NCI-H1417 treated with DMSO at 0.1 percent for 48 hours (cell line): ENCODE measurements around the gene TMEM178B.
A peak's percentile ranks its signal among the peaks of the same experiment; 100 is the strongest.

Experiments
- DNase-seq: peaks from one replicate; lab custom pipeline; 2025; lab: John Stamatoyannopoulos, UW

TMEM178B gene

GRCh38 chr7:141431140-141431479, 357.2 kb downstream of the TMEM178B start:
- peak; percentile 29 for DNase-seq

GRCh38 chr7:141431711-141432110, 357.8 kb downstream of the TMEM178B start:
- no peak for DNase-seq

- DNase-seq = no peak
Observed at GRCh38 chr7:141433698-141434097, 359.8 kb downstream of the TMEM178B start.

- no peak for DNase-seq
Observed at GRCh38 chr7:141436139-141436538, 362.3 kb downstream of the TMEM178B start.

- DNase-seq = no peak
Observed at GRCh38 chr7:141436575-141437075, 362.8 kb downstream of the TMEM178B start.

- no peak for DNase-seq
Observed at GRCh38 chr7:141439164-141439563, 365.3 kb downstream of the TMEM178B start.

GRCh38 chr7:141439776-141440175, 365.9 kb downstream of the TMEM178B start:
- no peak for DNase-seq

- no peak for DNase-seq
Observed at GRCh38 chr7:141441837-141442627, 368.2 kb downstream of the TMEM178B start.

GRCh38 chr7:141442781-141443180, 368.9 kb downstream of the TMEM178B start:
- no peak for DNase-seq

- DNase-seq = no peak
Observed at GRCh38 chr7:141444961-141445360, 371.1 kb downstream of the TMEM178B start.

GRCh38 chr7:141451232-141451631, 377.4 kb downstream of the TMEM178B start:
- no peak for DNase-seq

- DNase-seq = no peak
Observed at GRCh38 chr7:141452911-141453310, 379.0 kb downstream of the TMEM178B start.

- no peak for DNase-seq
Observed at GRCh38 chr7:141454338-141454737, 380.5 kb downstream of the TMEM178B start.

- DNase-seq = no peak
Observed at GRCh38 chr7:141455723-141456122, 381.9 kb downstream of the TMEM178B start.

GRCh38 chr7:141456298-141456697, 382.4 kb downstream of the TMEM178B start:
- DNase-seq = no peak

GRCh38 chr7:141456711-141457110, 382.8 kb downstream of the TMEM178B start:
- no peak for DNase-seq

GRCh38 chr7:141460781-141461715, 387.2 kb downstream of the TMEM178B start:
- no peak for DNase-seq

- DNase-seq = no peak
Observed at GRCh38 chr7:141461924-141462323, 388.1 kb downstream of the TMEM178B start.

- DNase-seq = no peak
Observed at GRCh38 chr7:141462958-141463357, 389.1 kb downstream of the TMEM178B start.

- DNase-seq = no peak
Observed at GRCh38 chr7:141463986-141464385, 390.1 kb downstream of the TMEM178B start.

GRCh38 chr7:141464551-141464950, 390.7 kb downstream of the TMEM178B start:
- no peak for DNase-seq

- no peak for DNase-seq
Observed at GRCh38 chr7:141466151-141466904, 392.5 kb downstream of the TMEM178B start.
